NCI-H2081 treated with DMSO at 0.1 percent for 48 hours (cell line): Measurements from ENCODE around the gene KNTC1.
"Not testable (repeated sequence)": the region's sequence is repeated elsewhere in the genome, so short reads cannot be mapped to it uniquely, and the experiment has no call there.

Experiments used
- DNase-seq: peaks from one replicate; lab custom pipeline; 2025; lab: John Stamatoyannopoulos, UW

KNTC1 gene

GRCh38 chr12:122563361-122563760 lies 36.3 kb downstream of the KNTC1 start:
- no peak for DNase-seq

DNA sequence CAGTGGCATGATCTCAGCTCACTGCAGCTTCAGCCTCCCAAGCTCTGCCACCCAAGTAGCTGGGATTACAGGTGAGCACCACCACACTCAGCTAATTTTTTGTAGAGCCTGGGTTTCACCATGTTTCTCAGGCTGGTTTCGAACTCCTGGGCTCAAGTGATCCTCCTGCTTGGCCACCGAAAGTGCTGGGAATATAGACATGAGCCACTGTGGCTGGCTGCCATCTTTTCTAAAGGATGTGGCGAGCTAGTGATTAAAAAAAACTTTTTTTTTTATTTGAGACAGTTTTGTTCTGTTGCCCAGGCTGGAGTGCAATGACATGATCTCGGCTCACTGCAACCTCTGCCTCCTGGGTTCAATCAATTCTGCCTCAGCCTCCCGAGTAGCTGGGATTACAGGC lies 39.8 kb downstream of the KNTC1 start:
- DNase-seq = not testable (repeated sequence)

DNA sequence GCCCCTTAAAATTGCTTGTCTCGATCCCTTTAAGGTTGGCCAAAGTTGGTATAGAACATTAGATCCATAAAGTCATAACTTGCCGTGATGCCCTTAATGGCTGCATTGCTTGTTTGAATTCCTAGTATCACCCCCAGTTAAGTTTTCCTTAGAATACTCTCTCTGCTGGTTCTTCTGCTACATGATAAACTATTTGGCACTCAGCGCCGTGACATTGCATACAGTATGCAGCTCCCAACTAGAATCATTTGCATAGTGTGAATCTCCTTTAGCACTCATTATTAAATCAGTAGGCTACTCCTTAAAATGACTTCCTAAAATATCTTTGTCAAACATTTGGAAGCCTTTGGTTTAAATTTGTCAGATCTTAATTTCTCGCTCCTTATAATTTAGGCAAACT lies 42.2 kb downstream of the KNTC1 start:
- no peak for DNase-seq

- DNase-seq = not testable (repeated sequence)
Measured at GRCh38 chr12:122570006-122570405, 43.0 kb downstream of the KNTC1 start.

- DNase-seq = no peak
Measured at GRCh38 chr12:122571821-122572220, 44.8 kb downstream of the KNTC1 start.

- DNase-seq = not testable (repeated sequence)
Measured at GRCh38 chr12:122583294-122583693, 56.2 kb downstream of the KNTC1 start.

GRCh38 chr12:122584177-122584863 lies 57.3 kb downstream of the KNTC1 start:
- DNase-seq = no peak

DNA sequence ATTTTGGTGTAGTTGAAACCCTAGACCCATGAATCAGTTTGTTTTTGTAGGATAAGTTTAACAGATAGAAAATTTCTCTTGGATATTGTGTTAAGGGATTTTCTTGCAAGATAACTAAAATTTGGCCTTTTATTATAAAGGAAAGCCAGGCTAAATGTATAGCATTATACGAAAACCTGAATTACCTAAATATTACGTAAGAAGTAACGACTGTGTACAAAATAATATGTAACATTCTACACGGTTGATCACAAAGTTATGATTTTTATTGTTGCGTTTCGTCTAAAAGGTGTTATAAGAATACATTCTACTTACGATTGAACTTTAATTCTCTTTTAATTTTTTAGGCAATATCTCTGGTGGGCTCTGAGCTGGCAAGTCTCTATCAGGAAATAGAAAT lies 63.9 kb downstream of the KNTC1 start:
- DNase-seq = no peak

- DNase-seq = not testable (repeated sequence)
Measured at GRCh38 chr12:122591966-122592365, 64.9 kb downstream of the KNTC1 start.

DNA sequence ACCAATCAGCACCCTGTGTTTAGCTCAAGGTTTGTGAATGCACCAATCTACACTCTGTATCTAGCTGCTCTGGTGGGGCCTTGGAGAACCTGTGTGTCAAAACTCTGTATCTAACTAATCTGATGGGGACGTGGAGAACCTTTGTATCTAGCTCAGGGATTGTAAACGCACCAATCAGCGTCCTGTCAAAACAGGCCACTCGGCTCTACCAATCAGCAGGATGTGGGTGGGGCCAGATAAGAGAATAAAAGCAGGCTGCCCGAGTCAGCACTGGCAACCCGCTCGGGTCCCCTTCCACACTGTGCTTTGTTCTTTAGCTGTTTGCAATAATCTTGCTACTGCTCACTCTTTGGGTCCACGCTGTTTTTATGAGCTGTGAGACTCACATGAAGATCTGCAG lies 65.5 kb downstream of the KNTC1 start:
- not testable (repeated sequence) for DNase-seq

GRCh38 chr12:122593910-122594309 lies 66.9 kb downstream of the KNTC1 start:
- DNase-seq = no peak

GRCh38 chr12:122596838-122597237 lies 69.8 kb downstream of the KNTC1 start:
- no peak for DNase-seq

DNA sequence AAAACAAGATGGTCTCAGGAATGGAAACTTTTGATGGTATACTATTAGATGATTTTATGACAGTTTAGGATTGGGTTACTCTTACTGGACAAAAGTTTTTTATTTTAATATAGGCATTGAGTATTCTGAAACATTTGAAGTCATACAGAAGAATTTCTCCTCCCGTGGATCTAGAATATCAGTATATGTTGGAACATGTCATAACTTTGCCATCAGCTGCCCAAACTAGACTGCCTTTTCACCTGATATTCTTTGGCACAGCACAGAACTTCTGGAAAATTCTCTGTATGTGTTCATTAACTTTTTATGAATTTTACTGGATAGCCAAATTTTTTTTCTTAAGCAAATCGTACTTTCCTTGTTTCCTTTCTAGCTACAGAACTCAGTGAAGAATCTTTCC lies 75.4 kb downstream of the KNTC1 start:
- no peak for DNase-seq

GRCh38 chr12:122604993-122605392 lies 77.9 kb downstream of the KNTC1 start:
- no peak for DNase-seq

GRCh38 chr12:122609732-122610131 lies 82.7 kb downstream of the KNTC1 start:
- DNase-seq = no peak

GRCh38 chr12:122610207-122610606 lies 83.2 kb downstream of the KNTC1 start:
- DNase-seq = no peak

DNA sequence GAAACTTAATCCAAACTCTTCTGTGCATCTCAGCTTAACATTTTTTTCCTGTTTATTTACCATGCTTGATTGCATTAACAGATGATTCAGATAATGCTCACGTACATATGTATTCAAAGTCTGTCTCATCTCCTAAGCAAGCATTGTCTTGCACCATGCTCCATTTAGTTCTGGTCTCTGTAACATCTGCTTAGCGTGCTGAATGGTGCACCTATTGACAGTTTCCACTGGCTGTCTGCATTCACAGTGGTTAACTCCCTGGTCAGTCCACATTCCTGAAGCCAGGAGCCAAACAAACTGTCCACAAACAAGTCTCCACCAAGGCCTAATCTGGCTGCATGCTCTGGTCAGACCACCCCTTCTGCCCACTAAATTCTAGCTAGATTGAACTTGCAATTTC lies 83.9 kb downstream of the KNTC1 start:
- no peak for DNase-seq

DNA sequence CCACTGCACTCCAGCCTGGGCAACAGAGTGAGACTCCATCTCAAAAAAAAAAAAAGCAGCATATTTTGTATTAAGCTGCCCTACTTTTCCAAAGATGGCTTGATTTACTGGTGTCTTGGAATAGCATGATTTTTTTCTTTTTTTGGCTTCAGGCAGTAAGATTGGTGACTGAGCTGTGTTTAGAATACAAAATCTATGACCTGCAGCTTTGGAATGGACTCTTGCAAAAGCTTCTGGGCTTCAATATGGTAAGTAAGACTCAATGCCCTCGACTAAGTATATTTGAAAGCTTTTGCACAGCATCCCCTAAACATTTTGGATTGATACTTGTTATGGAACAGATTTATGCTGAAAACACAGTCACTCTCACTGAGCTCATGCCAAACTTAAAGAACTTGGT lies 87.8 kb downstream of the KNTC1 start:
- DNase-seq = no peak

DNA sequence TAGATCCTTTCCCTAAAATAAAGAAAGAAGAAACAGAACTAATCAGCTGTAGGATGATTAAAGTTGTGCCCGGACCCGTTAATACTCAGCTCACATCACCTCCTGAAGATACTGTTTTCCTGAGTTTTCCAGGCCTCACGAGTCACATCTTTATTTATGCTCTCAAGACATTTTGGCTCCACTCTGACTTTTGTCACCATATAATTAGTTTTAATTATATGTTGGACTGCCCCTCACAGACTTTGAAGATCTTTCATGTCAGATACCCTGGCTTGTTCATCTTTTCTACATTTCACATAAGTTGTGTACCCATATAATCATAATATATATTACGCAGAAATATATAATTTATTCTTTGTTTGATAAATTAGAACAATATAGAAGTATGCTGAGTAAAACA lies 88.7 kb downstream of the KNTC1 start:
- DNase-seq = no peak

DNA sequence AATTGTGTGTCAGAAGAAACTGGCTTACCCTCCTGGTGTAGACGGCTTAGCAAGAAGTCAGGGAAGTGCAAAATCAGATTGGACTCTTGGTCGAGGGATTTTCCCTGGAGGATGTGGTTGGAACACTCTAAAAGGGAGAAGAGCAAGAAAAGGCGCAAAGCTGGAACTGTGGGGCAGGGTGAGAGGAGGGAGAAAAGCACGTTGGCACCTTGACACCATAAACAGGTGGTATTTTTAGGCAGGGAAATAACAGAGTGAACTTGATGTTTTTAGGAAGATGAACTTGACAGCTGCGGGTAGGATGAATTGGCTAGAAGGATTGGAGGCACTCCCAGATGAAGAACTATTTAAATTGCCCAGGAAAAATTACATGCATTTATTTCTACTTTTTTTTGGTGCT lies 108.4 kb downstream of the KNTC1 start:
- DNase-seq = no peak

GRCh38 chr12:122643207-122643805 lies 116.3 kb downstream of the KNTC1 start:
- no peak for DNase-seq

GRCh38 chr12:122646517-122647217 lies 119.6 kb downstream of the KNTC1 start:
- DNase-seq = no peak

GRCh38 chr12:122651520-122652224 lies 124.6 kb downstream of the KNTC1 start:
- no peak for DNase-seq
